GM23248 (cell line): ENCODE results near the gene NBL1. TPM values are rescaled to one million over a fixed set of nuclear protein-coding genes. Genes with fewer than 3 reads are reported as not detected.

Experiments
- DNase-seq: peaks from one replicate; pipeline ENCODE4 v3.0.0-alpha.2; 2015
- H2AFZ ChIP-seq: fragments of 200-600 bp; sonication (generic); 2 replicates; pipeline ENCODE4 v1.6.1; 2016; ENCODE audit warnings: antibody characterized with exemption
- H3F3A ChIP-seq: fragments of 200-600 bp; sonication (generic); 2 replicates; pipeline ENCODE4 v1.6.1; 2016; ENCODE audit warnings: mild to moderate bottlenecking, antibody characterized with exemption, mixed run types; ENCODE audit not compliant: insufficient read depth
- H3K27ac ChIP-seq: fragments of 200-600 bp; sonication (generic); 2 replicates; pipeline ENCODE4 v1.5.1; 2016; ENCODE audit warnings: mild to moderate bottlenecking
- H3K27me3 ChIP-seq: fragments of 200-600 bp; sonication (generic); replicated peaks from 2 replicates; pipeline ENCODE4 v1.6.1; 2016; ENCODE audit warnings: mild to moderate bottlenecking; ENCODE audit not compliant: insufficient read depth
- H3K36me3 ChIP-seq: fragments of 200-600 bp; sonication (generic); 2 replicates; pipeline ENCODE4 v1.6.1; 2016; ENCODE audit warnings: low read depth, mild to moderate bottlenecking
- H3K4me1 ChIP-seq: fragments of 200-600 bp; sonication (generic); 2 replicates; pipeline ENCODE4 v1.6.1; 2016; ENCODE audit warnings: mild to moderate bottlenecking; ENCODE audit not compliant: insufficient read depth
- H3K4me2 ChIP-seq: fragments of 200-600 bp; sonication (generic); one replicate; pipeline ENCODE4 v1.6.1; 2016; ENCODE audit warnings: mild to moderate bottlenecking; ENCODE audit not compliant: unreplicated experiment
- H3K4me3 ChIP-seq: fragments of 200-600 bp; sonication (generic); 2 replicates; pipeline ENCODE4 v1.5.1; 2016; ENCODE audit warnings: mild to moderate bottlenecking
- H3K79me2 ChIP-seq: fragments of 200-600 bp; sonication (generic); 2 replicates; pipeline ENCODE4 v1.6.1; 2016; ENCODE audit warnings: mild to moderate bottlenecking; ENCODE audit not compliant: insufficient read depth
- H3K9ac ChIP-seq: fragments of 200-600 bp; sonication (generic); 2 replicates; pipeline ENCODE4 v1.6.1; 2016; ENCODE audit warnings: mild to moderate bottlenecking
- H3K9me2 ChIP-seq: fragments of 200-600 bp; sonication (generic); 2 replicates; pipeline ENCODE4 v1.6.1; 2016; ENCODE audit warnings: mixed run types, mild to moderate bottlenecking, moderate library complexity; ENCODE audit not compliant: insufficient read depth
- H3K9me3 ChIP-seq: fragments of 200-600 bp; sonication (generic); one replicate; pipeline ENCODE4 v1.6.1; 2017; ENCODE audit warnings: low read depth
- H4K20me1 ChIP-seq: fragments of 200-600 bp; sonication (generic); 2 replicates; pipeline ENCODE4 v1.6.0; 2016; ENCODE audit not compliant: insufficient read depth
- EZH2 ChIP-seq: fragments of 200-600 bp; sonication (generic); IDR thresholded peaks from 2 replicates; pipeline ENCODE4 v1.6.1; 2018; ENCODE audit warnings: antibody characterized with exemption, mild to moderate bottlenecking; ENCODE audit not compliant: insufficient read depth, poor library complexity, severe bottlenecking
- EZH2phosphoT487 ChIP-seq: fragments of 200-600 bp; sonication (generic); IDR thresholded peaks from 2 replicates; pipeline ENCODE4 v1.6.1; 2018; ENCODE audit warnings: antibody characterized with exemption, moderate library complexity, mild to moderate bottlenecking, low read depth; ENCODE audit not compliant: insufficient read depth
- WGBS, 2 experiments: methylation state at CpG; one replicate each; pipeline ENCODE4 v1.1.6; 2015 to 2017; ENCODE audit warnings: low lambda C conversion rate in 2 of 2, low coverage in 1 of 2; ENCODE audit errors: missing lambda C conversion rate in 2 of 2; 5-methylcytosine and 5-hydroxymethylcytosine counted together
- in situ Hi-C: fragments of 300-500 bp; cut with MboI; formaldehyde crosslinking; loops from 2 replicates; pipeline ENCODE4 v1.15.0; 2020
- polyA plus RNA-seq: library from polyadenylated mRNA; unstranded; fragments of >200 nt; fragmentation: Nextera tagmentation; extraction: Ambion mirVana; gene quantifications from 2 replicates; pipeline ENCODE4 v1.2.1, GENCODE V29; 2016
- total RNA-seq: library from RNA; depleted of rRNA; stranded (reverse); fragments of >200 nt; shearing (Covaris generic); gene quantifications from 2 replicates; pipeline ENCODE4 v1.2.3, GENCODE V29; 2014

NBL1 gene
- total and polyA plus RNA-seq, 2 experiments from 2014 or later, result 239 to 290 TPM

DNA sequence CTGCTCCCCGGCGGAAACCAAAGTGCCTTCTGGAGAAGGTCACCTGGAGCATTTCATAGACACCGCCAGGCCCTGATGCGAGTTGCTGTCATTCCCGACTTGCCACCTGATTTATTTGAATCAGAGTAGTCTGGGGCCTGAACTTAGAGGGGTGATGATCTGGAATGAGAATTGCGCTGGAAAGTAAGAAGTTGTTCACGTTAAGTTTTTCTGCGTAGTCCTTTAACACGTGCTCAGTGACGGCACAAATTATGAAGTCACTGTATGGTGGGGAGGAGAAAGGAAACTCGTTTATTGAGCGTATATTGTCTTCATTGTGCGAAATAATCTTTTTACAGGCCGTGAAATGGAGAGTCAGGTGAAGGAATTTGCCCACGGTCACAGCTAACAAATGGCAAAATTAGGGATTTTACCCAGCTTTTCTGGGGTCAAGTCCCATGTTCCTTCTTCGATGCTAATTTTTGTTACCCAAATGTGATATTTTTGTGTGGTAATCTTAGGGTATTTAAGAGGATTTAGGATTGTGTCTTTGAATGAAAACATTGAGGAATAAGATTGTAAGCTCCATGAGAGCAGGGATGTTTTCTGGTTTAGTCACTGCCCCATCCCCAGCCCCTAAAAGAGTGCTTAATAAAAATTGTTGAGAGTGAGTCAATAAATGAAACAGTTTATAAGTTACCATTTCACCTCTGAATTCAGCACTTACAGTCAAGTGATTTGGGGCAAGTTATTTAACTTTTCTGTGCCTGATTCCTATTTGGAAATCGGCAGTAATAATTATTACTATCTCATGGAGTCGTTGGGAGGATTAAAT is 46.4 kb upstream of the NBL1 start:
- H2AFZ ChIP-seq, result peak overlapping the region; percentile 93
- in situ Hi-C loops, result no loop called here
- peaks cover 11% of the 10 kb centered on the region; the same call in 1 of the 2 replicates for H3K4me1 ChIP-seq
- peaks cover 59% of the 10 kb centered on the region for H3K79me2 ChIP-seq
- WGBS, 2 experiments, result 18 to 19% methylated on average over 18 of the region's 18 CpGs
- peak overlapping the region; percentile 85 for H3K4me3 ChIP-seq
- H4K20me1 ChIP-seq, result no peaks in the 10 kb centered on the region
- no peaks in the 10 kb centered on the region for H3K9me2 ChIP-seq
- peak; percentile 75 for DNase-seq
- no peaks in the 10 kb centered on the region for H3K27me3 ChIP-seq
- no peaks in the 10 kb centered on the region for H3K9me3 ChIP-seq
- H3K4me2 ChIP-seq, result peak overlapping the region; percentile 76
- peak overlapping the region; percentile 84 for H3K27ac ChIP-seq
- peak overlapping the region; percentile 94 for H3K9ac ChIP-seq
- no peaks in the 10 kb centered on the region for H3K36me3 ChIP-seq
- H3F3A ChIP-seq, result 0 out of 2 replicates have a peak, but pooled peaks cover 9% of the 10 kb centered on the region
- no peak for TF ChIP-seq EZH2phosphoT487
- no peak for TF ChIP-seq EZH2

DNA sequence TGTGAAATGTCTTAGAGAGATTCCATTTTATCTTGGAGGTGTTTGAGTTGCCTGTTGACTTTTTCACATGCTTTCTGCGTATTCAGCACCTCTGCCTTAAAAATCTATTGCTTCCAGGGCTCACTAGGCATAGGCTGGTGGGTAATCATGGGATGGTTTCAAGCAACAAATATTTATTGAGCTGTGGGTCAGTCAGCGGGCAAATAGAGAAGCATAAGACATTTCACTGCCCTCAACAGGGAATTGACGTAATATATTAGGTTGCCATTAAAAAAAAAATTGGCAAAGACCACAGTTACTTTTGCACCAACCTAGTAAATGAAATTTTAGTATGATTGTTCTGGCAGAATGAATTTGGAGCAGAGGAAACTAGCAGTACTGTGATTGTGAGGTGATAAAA is 44.3 kb upstream of the NBL1 start:
- no peaks in the 10 kb centered on the region for H3K36me3 ChIP-seq
- no peak overlapping the region for H3K9ac ChIP-seq
- H3K9me2 ChIP-seq, result no peaks in the 10 kb centered on the region
- TF ChIP-seq EZH2phosphoT487, result no peak
- TF ChIP-seq EZH2, result no peak
- H3K27ac ChIP-seq, result no peak overlapping the region
- no peak overlapping the region for H2AFZ ChIP-seq
- no peak for DNase-seq
- no peaks in the 10 kb centered on the region for H3K27me3 ChIP-seq
- H3K79me2 ChIP-seq, result peaks cover 80% of the 10 kb centered on the region
- H3K4me1 ChIP-seq, result peaks cover 11% of the 10 kb centered on the region; the same call in 1 of the 2 replicates
- H4K20me1 ChIP-seq, result 0 out of 2 replicates have a peak, but pooled peaks cover under 1% of the 10 kb centered on the region
- in situ Hi-C loops, result no loop called here
- no peaks in the 10 kb centered on the region for H3K9me3 ChIP-seq
- no peak overlapping the region for H3K4me2 ChIP-seq
- 95 to 100% methylated on average over 3 of the region's 3 CpGs for WGBS, 2 experiments
- H3K4me3 ChIP-seq, result no peak overlapping the region
- H3F3A ChIP-seq, result 0 out of 2 replicates have a peak, but pooled peaks cover 9% of the 10 kb centered on the region

DNA sequence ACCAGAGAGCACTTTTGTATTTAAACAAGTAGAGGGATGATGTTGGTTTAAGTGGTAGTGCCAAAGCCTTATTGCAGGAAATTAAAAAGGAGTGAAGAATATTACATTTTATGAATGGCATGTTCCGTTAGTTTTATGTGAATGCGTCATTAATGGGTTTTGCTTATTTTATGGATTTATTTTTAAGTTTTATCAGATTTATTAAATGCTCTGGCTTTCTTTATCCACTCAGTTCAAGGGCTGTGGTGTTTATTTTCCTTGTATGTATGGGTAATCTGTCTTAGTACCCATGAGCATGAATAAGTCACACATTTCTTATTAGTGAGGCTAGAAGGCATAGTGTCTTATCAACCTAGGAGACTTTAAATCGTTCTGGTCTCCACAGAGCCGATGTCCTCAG is 41.6 kb upstream of the NBL1 start:
- in situ Hi-C loops, result no loop called here
- H3K9me3 ChIP-seq, result no peaks in the 10 kb centered on the region
- H3K4me1 ChIP-seq, result peaks cover 30% of the 10 kb centered on the region; the same call in 1 of the 2 replicates
- no peak for TF ChIP-seq EZH2phosphoT487
- TF ChIP-seq EZH2, result no peak
- no peaks in the 10 kb centered on the region for H3K27me3 ChIP-seq
- H3K79me2 ChIP-seq, result peaks cover 100% of the 10 kb centered on the region
- 0 out of 2 replicates have a peak overlapping the region, but pooled peaks have one; percentile 3 for H3K27ac ChIP-seq
- H3K9me2 ChIP-seq, result no peaks in the 10 kb centered on the region
- no peak overlapping the region for H2AFZ ChIP-seq
- no peak for DNase-seq
- no peak overlapping the region; the same call in 1 of the 2 replicates for H3K9ac ChIP-seq
- peaks cover 10% of the 10 kb centered on the region for H3F3A ChIP-seq
- WGBS, 2 experiments, result 22 to 25% methylated on average over 4 of the region's 4 CpGs
- H4K20me1 ChIP-seq, result 0 out of 2 replicates have a peak, but pooled peaks cover 9% of the 10 kb centered on the region
- H3K4me3 ChIP-seq, result no peak overlapping the region
- H3K4me2 ChIP-seq, result no peak overlapping the region
- H3K36me3 ChIP-seq, result no peaks in the 10 kb centered on the region

DNA sequence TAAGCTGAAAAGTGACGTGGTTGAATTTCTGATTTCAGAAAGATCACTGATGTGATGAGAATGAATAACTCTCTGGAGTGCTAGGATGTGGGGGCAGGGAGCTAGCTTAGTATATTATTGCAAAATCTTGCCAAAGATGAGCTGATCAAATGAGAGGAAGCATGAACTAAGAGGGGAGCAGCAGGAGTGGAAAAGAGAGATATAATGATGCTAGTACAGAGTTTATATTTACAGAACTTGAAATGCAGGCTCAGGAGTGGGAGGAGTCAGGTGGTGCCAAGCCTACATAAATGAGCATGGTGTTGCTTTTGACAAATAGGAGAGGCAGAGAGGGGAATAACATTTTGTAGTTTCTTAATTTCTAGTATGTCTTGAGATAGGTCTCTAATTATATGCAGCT is 38.1 kb upstream of the NBL1 start:
- Histone ChIP-seq H3K36me3 (no peaks in the 10 kb centered on the region), H3K9me3 (no peaks in the 10 kb centered on the region), H3K4me3 (no peak overlapping the region), H4K20me1 (0 out of 2 replicates have a peak, but pooled peaks cover 12% of the 10 kb centered on the region), H3K27me3 (no peaks in the 10 kb centered on the region), H3K27ac (no peak overlapping the region), H3F3A (peaks cover 10% of the 10 kb centered on the region), H2AFZ (no peak overlapping the region), H3K4me1 (peaks cover 25% of the 10 kb centered on the region; the same call in 1 of the 2 replicates), H3K9ac (no peak overlapping the region), H3K79me2 (peaks cover 100% of the 10 kb centered on the region), H3K9me2 (no peaks in the 10 kb centered on the region), H3K4me2 (no peak overlapping the region)
- WGBS, 2 experiments, result 67 to 78% methylated on average over 1 of the region's 1 CpG
- in situ Hi-C loops, result no loop called here
- peak; percentile 55 for DNase-seq
- no peak for TF ChIP-seq EZH2
- no peak for TF ChIP-seq EZH2phosphoT487
